Measurements from ENCODE around the gene GRM7. TPM values are rescaled to one million over a fixed set of nuclear protein-coding genes. Genes with fewer than 3 reads are reported as not detected.

Gene GRM7
- total and polyA plus RNA-seq, 4 experiments from 2014 or later: not detected

DNA sequence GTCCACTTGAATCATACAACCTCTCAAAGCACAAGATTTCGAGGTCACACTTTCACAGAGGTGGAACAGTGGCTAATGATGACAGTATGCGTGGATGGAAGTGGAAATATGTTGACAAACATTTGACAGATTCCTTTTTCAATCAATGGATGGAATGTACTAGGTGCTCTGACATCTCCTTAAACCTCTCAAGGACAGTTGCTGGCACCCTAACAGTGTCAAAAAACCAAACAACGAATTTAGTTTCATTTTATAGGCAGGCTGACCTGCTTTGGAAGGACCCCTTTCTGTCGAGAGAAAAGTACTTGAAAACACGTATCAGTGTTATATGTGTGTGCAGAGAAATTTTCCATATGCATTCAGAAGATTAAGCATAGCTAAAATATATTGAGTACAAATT is 861.0 kb downstream of the GRM7 start:
- no peaks in the 10 kb centered on the region for H3K9me3 Mint-ChIP-seq
- ChIA-PET CTCF (ENCODE audit: partially characterized antibody) (no interaction called here), POLR2A (ENCODE audit: partially characterized antibody) (no interaction called here)
- H3K27me3 Mint-ChIP-seq: no peaks in the 10 kb centered on the region
- H3K27ac ChIP-seq (ENCODE audit: low read depth, low read length): no peak overlapping the region
- no peaks in the 10 kb centered on the region for H3K36me3 ChIP-seq (ENCODE audit: insufficient read depth, low read length)
- H3K4me3 Mint-ChIP-seq: no peak overlapping the region
- no peak overlapping the region for H3K4me3 ChIP-seq (ENCODE audit: low read length in 2 of 2)
- no peaks in the 10 kb centered on the region for H3K4me1 ChIP-seq (ENCODE audit: insufficient read depth, low read length)
- no peaks in the 10 kb centered on the region for H3K36me3 Mint-ChIP-seq
- DNase-seq: no peak
- intact Hi-C loops (cut with micrococcal nuclease): no loop called here
- no peaks in the 10 kb centered on the region for H3K9me3 ChIP-seq (ENCODE audit: control insufficient read depth in 1 of 2, low read length in 2 of 2)
- no peaks in the 10 kb centered on the region for H3K4me1 Mint-ChIP-seq
- H3K27me3 ChIP-seq (ENCODE audit: insufficient read depth, low read length): no peaks in the 10 kb centered on the region
- H3K27ac Mint-ChIP-seq: no peak overlapping the region

DNA sequence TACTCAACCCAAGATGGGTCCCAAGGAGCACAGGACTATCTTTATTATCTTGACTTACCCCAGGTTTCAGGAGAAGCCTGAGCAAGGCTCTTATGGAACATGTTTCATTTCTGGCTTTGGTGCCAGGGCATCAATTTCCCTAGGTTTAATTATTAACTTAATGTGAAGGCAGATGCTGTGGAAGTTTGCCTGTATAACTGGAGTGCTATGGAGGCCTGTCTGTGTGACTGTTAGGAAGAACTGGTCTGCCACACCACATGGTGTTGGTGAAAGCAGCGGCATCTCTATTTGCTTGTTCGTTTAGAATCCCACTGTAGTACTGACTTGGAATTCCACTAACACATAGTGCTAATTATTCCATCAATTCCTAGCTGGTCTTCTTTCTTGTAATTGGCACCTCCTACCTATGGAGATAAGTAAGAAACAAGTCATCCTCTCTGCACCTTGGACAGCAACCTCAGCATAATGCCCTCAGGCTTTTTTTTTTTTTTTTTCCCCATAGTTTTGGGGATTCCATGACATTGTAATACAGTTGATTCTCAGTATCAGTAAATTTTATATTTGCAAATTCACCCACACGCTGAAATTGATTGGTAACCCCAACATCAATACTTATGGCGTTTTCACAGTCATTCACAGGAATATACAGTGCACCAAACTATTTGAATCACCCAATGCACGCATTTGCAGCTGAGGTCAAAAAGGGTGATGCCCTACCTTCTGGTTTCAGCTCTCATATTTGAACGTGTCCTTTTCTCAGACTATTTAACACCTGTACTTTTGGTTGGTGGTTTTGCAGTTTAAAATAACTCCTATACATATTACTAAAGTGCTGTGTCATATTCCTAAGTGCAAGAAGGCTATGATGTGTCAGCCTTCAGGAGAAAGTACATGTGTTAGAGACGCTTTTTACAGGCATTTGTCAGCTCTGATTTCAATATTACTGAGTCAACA is 867.9 kb downstream of the GRM7 start:
- Histone ChIP-seq H3K27ac (ENCODE audit: low read depth, low read length) (no peak overlapping the region), H3K27me3 (ENCODE audit: insufficient read depth, low read length) (no peaks in the 10 kb centered on the region), H3K4me1 (ENCODE audit: insufficient read depth, low read length) (no peaks in the 10 kb centered on the region), H3K9me3 (ENCODE audit: control insufficient read depth in 1 of 2, low read length in 2 of 2) (no peaks in the 10 kb centered on the region), H3K36me3 (ENCODE audit: insufficient read depth, low read length) (no peaks in the 10 kb centered on the region), H3K4me3 (ENCODE audit: low read length in 2 of 2) (no peak overlapping the region)
- POLR2A ChIA-PET (ENCODE audit: partially characterized antibody): no interaction called here
- no peaks in the 10 kb centered on the region for H3K36me3 Mint-ChIP-seq
- CTCF ChIA-PET (ENCODE audit: partially characterized antibody): no interaction called here
- peaks cover 0 to 4% (median 0%) of the 10 kb centered on the region in 8 donors for H3K9me3 Mint-ChIP-seq
- peaks cover 0 to 2% (median 0%) of the 10 kb centered on the region in 4 donors for H3K4me1 Mint-ChIP-seq
- no peak for DNase-seq
- H3K27me3 Mint-ChIP-seq: no peaks in the 10 kb centered on the region
- H3K4me3 Mint-ChIP-seq: no peak overlapping the region
- no peak overlapping the region for H3K27ac Mint-ChIP-seq
- intact Hi-C loops (cut with micrococcal nuclease): no loop called here

DNA sequence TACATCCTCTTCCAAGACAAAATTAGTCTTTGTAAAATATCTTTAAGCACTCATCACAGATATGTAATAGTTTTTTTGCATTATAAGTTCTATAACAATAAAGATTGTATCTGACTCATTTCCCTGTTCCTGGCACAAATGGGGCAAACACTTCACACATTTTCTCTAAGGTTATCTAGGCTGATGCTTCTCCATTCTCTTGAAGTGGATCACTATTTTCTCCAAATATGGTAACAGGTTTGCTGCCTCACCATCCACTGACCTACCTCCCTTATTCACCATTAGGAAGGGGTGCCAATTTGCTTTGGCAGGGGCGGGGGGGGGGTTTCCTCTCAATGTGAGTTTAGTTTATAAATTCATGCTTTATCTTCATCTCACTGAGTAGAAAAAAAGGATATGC is 873.0 kb downstream of the GRM7 start:
- no peak for DNase-seq
- no peak overlapping the region for H3K4me3 ChIP-seq (ENCODE audit: low read length in 2 of 2)
- H3K27ac ChIP-seq (ENCODE audit: low read depth, low read length): no peak overlapping the region
- POLR2A ChIA-PET (ENCODE audit: partially characterized antibody): no interaction called here
- Mint-ChIP-seq H3K27me3 (no peaks in the 10 kb centered on the region), H3K27ac (no peak overlapping the region), H3K9me3 (peaks cover 0 to 4% (median 0%) of the 10 kb centered on the region in 8 donors), H3K4me3 (no peak overlapping the region), H3K4me1 (peaks cover 0 to 2% (median 0%) of the 10 kb centered on the region in 4 donors), H3K36me3 (no peaks in the 10 kb centered on the region)
- CTCF ChIA-PET (ENCODE audit: partially characterized antibody): no interaction called here
- intact Hi-C loops (cut with micrococcal nuclease): no loop called here
- no peaks in the 10 kb centered on the region for H3K27me3 ChIP-seq (ENCODE audit: insufficient read depth, low read length)
- no peaks in the 10 kb centered on the region for H3K36me3 ChIP-seq (ENCODE audit: insufficient read depth, low read length)
- H3K4me1 ChIP-seq (ENCODE audit: insufficient read depth, low read length): no peaks in the 10 kb centered on the region
- H3K9me3 ChIP-seq (ENCODE audit: control insufficient read depth in 1 of 2, low read length in 2 of 2): no peaks in the 10 kb centered on the region

DNA sequence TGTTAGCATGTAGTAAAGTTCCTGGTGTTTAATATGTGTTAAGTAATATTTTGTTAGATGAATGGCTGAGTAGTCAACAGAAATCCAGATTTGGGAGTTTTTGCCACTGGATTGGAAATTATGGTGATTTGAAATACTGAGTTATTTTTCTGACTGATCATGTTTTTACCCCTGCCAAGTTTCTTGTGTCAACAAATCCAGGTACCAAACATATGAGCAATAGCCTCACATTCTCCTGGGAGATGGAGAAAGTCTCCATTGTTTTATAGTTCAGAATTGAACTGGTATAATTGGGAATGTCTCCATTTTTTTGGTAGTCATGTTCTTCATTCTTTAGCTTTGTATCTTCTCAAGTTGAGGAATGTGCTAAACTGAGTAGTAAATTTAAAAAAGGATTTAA is 873.5 kb downstream of the GRM7 start:
- H3K36me3 ChIP-seq (ENCODE audit: insufficient read depth, low read length): no peaks in the 10 kb centered on the region
- H3K9me3 Mint-ChIP-seq: peaks cover 0 to 4% (median 0%) of the 10 kb centered on the region in 8 donors
- H3K27ac Mint-ChIP-seq: no peak overlapping the region
- H3K36me3 Mint-ChIP-seq: no peaks in the 10 kb centered on the region
- no peaks in the 10 kb centered on the region for H3K27me3 ChIP-seq (ENCODE audit: insufficient read depth, low read length)
- H3K27ac ChIP-seq (ENCODE audit: low read depth, low read length): no peak overlapping the region
- intact Hi-C loops (cut with micrococcal nuclease): no loop called here
- peaks cover 0 to 2% (median 0%) of the 10 kb centered on the region in 4 donors for H3K4me1 Mint-ChIP-seq
- H3K4me3 Mint-ChIP-seq: no peak overlapping the region
- ChIA-PET POLR2A (ENCODE audit: partially characterized antibody) (no interaction called here), CTCF (ENCODE audit: partially characterized antibody) (no interaction called here)
- H3K4me1 ChIP-seq (ENCODE audit: insufficient read depth, low read length): no peaks in the 10 kb centered on the region
- H3K27me3 Mint-ChIP-seq: no peaks in the 10 kb centered on the region
- no peak for DNase-seq
- no peaks in the 10 kb centered on the region for H3K9me3 ChIP-seq (ENCODE audit: control insufficient read depth in 1 of 2, low read length in 2 of 2)
- no peak overlapping the region for H3K4me3 ChIP-seq (ENCODE audit: low read length in 2 of 2)

DNA sequence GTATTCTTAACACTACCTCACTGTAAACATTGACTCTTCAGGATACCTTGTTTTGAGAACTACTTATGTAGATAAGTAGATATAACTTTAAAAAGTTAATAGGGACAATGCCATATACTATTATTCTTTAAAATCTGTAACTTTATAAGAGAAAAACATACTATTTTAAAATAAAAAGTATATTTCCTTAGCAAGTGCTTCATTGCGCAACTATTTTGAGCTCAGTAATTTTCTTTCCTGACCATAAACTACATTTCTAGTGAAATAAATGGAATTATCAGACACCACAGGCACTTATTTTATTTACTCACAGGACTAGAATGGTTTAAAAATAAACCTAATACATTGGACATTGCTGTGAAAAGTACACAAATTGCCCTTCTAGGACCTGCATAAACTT is 876.3 kb downstream of the GRM7 start:
- DNase-seq: no peak
- CTCF ChIA-PET (ENCODE audit: partially characterized antibody): no interaction called here
- Histone ChIP-seq H3K27me3 (ENCODE audit: insufficient read depth, low read length) (no peaks in the 10 kb centered on the region), H3K4me1 (ENCODE audit: insufficient read depth, low read length) (no peaks in the 10 kb centered on the region), H3K9me3 (ENCODE audit: control insufficient read depth in 1 of 2, low read length in 2 of 2) (no peaks in the 10 kb centered on the region), H3K27ac (ENCODE audit: low read depth, low read length) (no peak overlapping the region), H3K4me3 (ENCODE audit: low read length in 2 of 2) (no peak overlapping the region), H3K36me3 (ENCODE audit: insufficient read depth, low read length) (no peaks in the 10 kb centered on the region)
- Mint-ChIP-seq H3K4me1 (peaks cover 0 to under 1% (median 0%) of the 10 kb centered on the region in 4 donors), H3K27ac (no peak overlapping the region), H3K9me3 (peaks cover 0 to 4% (median 0%) of the 10 kb centered on the region in 8 donors), H3K4me3 (no peak overlapping the region), H3K27me3 (no peaks in the 10 kb centered on the region), H3K36me3 (no peaks in the 10 kb centered on the region)
- POLR2A ChIA-PET (ENCODE audit: partially characterized antibody): no interaction called here
- intact Hi-C loops (cut with micrococcal nuclease): no loop called here

DNA sequence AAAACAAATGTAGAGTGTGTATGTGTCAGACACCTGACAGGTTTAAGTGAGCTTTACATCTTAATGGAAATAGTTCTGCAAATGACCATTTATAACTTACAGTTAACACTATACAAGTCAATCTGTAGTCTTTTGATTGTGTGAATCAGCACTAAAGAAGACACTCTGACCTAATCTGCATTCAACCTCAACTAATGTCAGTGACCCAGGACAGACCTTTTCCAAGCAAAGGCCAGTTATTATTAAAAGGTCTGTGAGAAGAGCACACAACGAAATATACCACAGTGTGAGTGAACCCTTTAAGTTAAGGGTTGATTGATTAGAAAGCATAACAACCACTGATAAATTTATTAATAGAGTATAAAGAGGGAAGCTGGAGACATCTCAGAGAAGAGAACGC is 878.8 kb downstream of the GRM7 start:
- Mint-ChIP-seq H3K9me3 (peaks cover 0 to 4% (median 0%) of the 10 kb centered on the region in 8 donors), H3K36me3 (no peaks in the 10 kb centered on the region), H3K27me3 (no peaks in the 10 kb centered on the region), H3K27ac (no peak overlapping the region), H3K4me1 (no peaks in the 10 kb centered on the region), H3K4me3 (no peak overlapping the region)
- H3K27me3 ChIP-seq (ENCODE audit: insufficient read depth, low read length): no peaks in the 10 kb centered on the region
- intact Hi-C loops (cut with micrococcal nuclease): no loop called here
- CTCF ChIA-PET (ENCODE audit: partially characterized antibody): no interaction called here
- H3K27ac ChIP-seq (ENCODE audit: low read depth, low read length): no peak overlapping the region
- POLR2A ChIA-PET (ENCODE audit: partially characterized antibody): no interaction called here
- H3K36me3 ChIP-seq (ENCODE audit: insufficient read depth, low read length): no peaks in the 10 kb centered on the region
- H3K4me3 ChIP-seq (ENCODE audit: low read length in 2 of 2): no peak overlapping the region
- DNase-seq: no peak
- H3K4me1 ChIP-seq (ENCODE audit: insufficient read depth, low read length): no peaks in the 10 kb centered on the region
- no peaks in the 10 kb centered on the region for H3K9me3 ChIP-seq (ENCODE audit: control insufficient read depth in 1 of 2, low read length in 2 of 2)

DNA sequence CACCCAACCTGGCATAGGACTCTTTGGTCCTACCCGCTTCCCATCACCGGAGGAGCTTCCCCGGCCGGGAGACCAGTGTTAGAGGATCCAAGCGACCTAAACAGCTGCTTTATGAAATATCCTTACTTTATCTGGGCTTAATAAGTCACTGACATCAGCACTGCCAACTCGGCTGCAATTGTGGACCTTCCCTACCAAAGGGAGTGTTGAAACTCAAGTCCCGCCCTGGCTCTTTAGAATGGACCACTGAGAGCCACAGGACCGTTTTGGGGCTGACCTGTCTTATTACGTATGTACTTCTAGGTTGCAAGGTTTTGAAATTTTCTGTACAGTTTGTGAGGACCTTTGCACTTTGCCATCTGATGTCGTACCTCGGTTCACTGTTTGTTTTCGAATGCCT is 879.5 kb downstream of the GRM7 start:
- Histone ChIP-seq H3K27ac (ENCODE audit: low read depth, low read length) (no peak overlapping the region), H3K27me3 (ENCODE audit: insufficient read depth, low read length) (no peaks in the 10 kb centered on the region), H3K4me1 (ENCODE audit: insufficient read depth, low read length) (no peaks in the 10 kb centered on the region), H3K9me3 (ENCODE audit: control insufficient read depth in 1 of 2, low read length in 2 of 2) (no peaks in the 10 kb centered on the region), H3K4me3 (ENCODE audit: low read length in 2 of 2) (no peak overlapping the region), H3K36me3 (ENCODE audit: insufficient read depth, low read length) (no peaks in the 10 kb centered on the region)
- no peak for DNase-seq
- Mint-ChIP-seq H3K4me3 (no peak overlapping the region), H3K4me1 (no peaks in the 10 kb centered on the region), H3K36me3 (no peaks in the 10 kb centered on the region), H3K27ac (no peak overlapping the region), H3K27me3 (no peaks in the 10 kb centered on the region), H3K9me3 (peaks cover 0 to 4% (median 0%) of the 10 kb centered on the region in 8 donors)
- intact Hi-C loops (cut with micrococcal nuclease): no loop called here
- ChIA-PET CTCF (ENCODE audit: partially characterized antibody) (no interaction called here), POLR2A (ENCODE audit: partially characterized antibody) (no interaction called here)

Data from CD4-positive, alpha-beta memory T cell (primary cell).